K562 (cell line): Measurements from ENCODE around the gene CRTC3. TPM values are rescaled to one million over a fixed set of nuclear protein-coding genes. Genes with fewer than 3 reads are reported as not detected.
A peak's percentile ranks its signal among the peaks of the same experiment; 100 is the strongest.

Experiments used
- CBX3 ChIP-seq, 2 experiments: IDR thresholded peaks; 1 replicate in 1 of 2; 2 replicates in 1 of 2; pipeline ENCODE4 v1.6.1; 2012; ENCODE audit warnings: inconsistent platforms in 2 of 2, low read length in 2 of 2, borderline replicate concordance in 1 of 2, control low read depth in 1 of 2
- FOXK1 ChIP-seq: sonication (generic); formaldehyde crosslinking; IDR thresholded peaks from 2 replicates; pipeline ENCODE4 v1.8.0; 2022; ENCODE audit warnings: missing genetic modification reagents, mild to moderate bottlenecking, borderline replicate concordance
- PHF8 ChIP-seq: fragments of 200-600 bp; sonication (generic); IDR thresholded peaks from 2 replicates; pipeline ENCODE4 v1.6.1; 2012; ENCODE audit warnings: mixed run types, mild to moderate bottlenecking, inconsistent platforms, low read length, moderate library complexity, borderline replicate concordance
- SRF ChIP-seq, 2 experiments: fragments of 250-450, 450-650 bp in 1 of 2; sonication (Bioruptor Pico) in 1 of 2; sonication (generic) in 1 of 2; formaldehyde crosslinking; IDR thresholded peaks; 2 replicates each; pipeline versions ENCODE4 v1.5.0 to v1.5.1; 2020 to 2022; ENCODE audit warnings: mild to moderate bottlenecking in 1 of 2, missing genetic modification reagents in 1 of 2
- TCF15 ChIP-seq: fragments of 250-450 bp; sonication (Bioruptor Pico); IDR thresholded peaks from 2 replicates; pipeline ENCODE4 v1.8.0; 2022; ENCODE audit warnings: moderate library complexity, mild to moderate bottlenecking, inconsistent platforms
- TRIM28 ChIP-seq: fragments of 450-650 bp; IDR thresholded peaks from 2 replicates; pipeline ENCODE4 v1.6.1; 2017
- ZBTB12 ChIP-seq: fragments of 250-450 bp; sonication (Bioruptor Pico); IDR thresholded peaks from 2 replicates; pipeline ENCODE4 v1.4.0; 2020
- ZMIZ1 ChIP-seq, 2 experiments: fragments of 150-350 bp in 1 of 2; IDR thresholded peaks; 2 replicates each; pipeline ENCODE4 v1.6.1; 2012 to 2016; ENCODE audit warnings: low read depth in 2 of 2, low read length in 2 of 2, mild to moderate bottlenecking in 1 of 2, moderate library complexity in 1 of 2
- ZNF133 ChIP-seq: fragments of 250-450 bp; sonication (Bioruptor Pico); IDR thresholded peaks from 2 replicates; pipeline ENCODE4 v1.4.0; 2020; ENCODE audit warnings: mild to moderate bottlenecking
- ZNF318 ChIP-seq, 2 experiments: fragments of 450-650 bp; IDR thresholded peaks; 2 replicates each; pipeline ENCODE4 v1.6.1; 2016; ENCODE audit warnings: mild to moderate bottlenecking in 2 of 2, borderline replicate concordance in 1 of 2, low read depth in 1 of 2, moderate library complexity in 1 of 2
- ZNF354B ChIP-seq: fragments of 250-450 bp; sonication (Bioruptor Pico); IDR thresholded peaks from 2 replicates; pipeline ENCODE4 v1.4.0; 2020
- ZNF77 ChIP-seq: fragments of 250-450 bp; sonication (Bioruptor Pico); IDR thresholded peaks from 2 replicates; pipeline ENCODE4 v1.5.0; 2020
- polyA plus RNA-seq, 8 experiments: library from polyadenylated mRNA; depleted of rRNA in 4 of 8; stranded (reverse) in 5 of 8; unstranded in 3 of 8; fragments of >200 nt; fragmentation: Nextera tagmentation in 2 of 8; fragmentation: Illumina TruSeq in 1 of 8; extraction: Ambion mirVana in 2 of 8; extraction: Trizol in 1 of 8; gene quantifications; 2 replicates each; pipeline versions ENCODE4 v1.2.1 to v1.2.3, GENCODE V29; 2011 to 2014; ENCODE audit warnings: inconsistent platforms in 1 of 8, missing spikeins in 1 of 8
- total RNA-seq, 7 experiments: library from RNA; depleted of rRNA in 6 of 7; stranded (reverse); fragments of >200 nt in 6 of 7; fragmentation: Illumina TruSeq in 2 of 7; extraction: Trizol in 2 of 7; gene quantifications; 2 replicates each; pipeline versions ENCODE4 v1.2.1 to v1.2.3, GENCODE V29; 2011 to 2021; ENCODE audit warnings: low replicate concordance in 1 of 7

CRTC3 gene
- total and polyA plus RNA-seq, 9 of the 15 experiments (the other 6 are each of a cell fraction or from before 2014, with no cell fraction given) = 1.2 to 19.0 (median 11.6) TPM

- peak in 1 of 2 experiments; percentile 58; a peak in 1 of 4 replicates for TF ChIP-seq ZNF318 (IDR thresholded peaks at IDR 0.05; ENCODE audit: borderline replicate concordance in 1 of 2, low read depth in 1 of 2)
- TF ChIP-seq ZNF354B = peak; percentile 99
- TF ChIP-seq FOXK1 (CRISPR knock-in tag) = no peak; the same call in 1 of the 2 replicates
- peak; percentile 90; the same call in 1 of the 2 replicates for TF ChIP-seq ZNF77 (CRISPR knock-in tag)
- TF ChIP-seq CBX3 (IDR thresholded peaks at IDR 0.05; ENCODE audit: borderline replicate concordance in 1 of 2, low read length in 2 of 2) = 0 out of 3 replicates have a peak, but pooled peaks of 1 of the 2 experiments have one; percentile 25
- TF ChIP-seq TRIM28 = no peak
- TF ChIP-seq ZMIZ1 (IDR thresholded peaks at IDR 0.05; ENCODE audit: low read depth in 2 of 2, low read length in 2 of 2) = peak in 1 of 2 experiments; percentile 32; a peak in 1 of 4 replicates
- TF ChIP-seq ZNF133 (CRISPR knock-in tag) = peak; percentile 100
- peak; percentile 20; the same call in 1 of the 2 replicates for TF ChIP-seq PHF8
- TF ChIP-seq TCF15 = peak; percentile 100
- TF ChIP-seq ZBTB12 = peak; percentile 98
- peak; percentile 98 to 100 for TF ChIP-seq SRF (CRISPR knock-in tag; IDR thresholded peaks at IDR 0.05)
Measured at GRCh38 chr15:90648137-90649070, 118.7 kb downstream of the CRTC3 start (continued).
